Fibroblast of villous mesenchyme (primary cell): ENCODE data around the gene NUDT9. TPM values are rescaled to one million over a fixed set of nuclear protein-coding genes. Genes with fewer than 3 reads are reported as not detected.
A peak's percentile ranks its signal among the peaks of the same experiment; 100 is the strongest.
"Not testable (repeated sequence)": the region's sequence is repeated elsewhere in the genome, so short reads cannot be mapped to it uniquely, and the experiment has no call there.

Experiments
- DNase-seq: peaks from one replicate; pipeline ENCODE4 v3.0.0-alpha.2; 2010; ENCODE audit warnings: low read depth
- H3K4me3 ChIP-seq: 2 replicates; pipeline ENCODE4 v1.5.1; 2011; ENCODE audit warnings: low read depth, mild to moderate bottlenecking, low read length
- CTCF ChIP-seq: IDR thresholded peaks from 2 replicates; pipeline ENCODE4 v1.5.1; 2012; ENCODE audit warnings: low read depth, mild to moderate bottlenecking, low read length; ENCODE audit not compliant: insufficient read depth
- total RNA-seq: library from RNA; depleted of rRNA; stranded (reverse); fragments of >200 nt; gene quantifications from 2 replicates; pipeline ENCODE4 v1.2.3, GENCODE V29; 2012

NUDT9 gene
- total RNA-seq, 1 donor: 13.8 TPM

GRCh38 chr4:87410679-87411078 lies 11.7 kb upstream of the NUDT9 start:
- no peak for DNase-seq
- no peak overlapping the region for H3K4me3 ChIP-seq
- no peak for TF ChIP-seq CTCF

- no peak for TF ChIP-seq CTCF
- no peak for DNase-seq
- no peak overlapping the region for H3K4me3 ChIP-seq
Observed at GRCh38 chr4:87414816-87415215, 7.6 kb upstream of the NUDT9 start.

- no peak for DNase-seq
- no peak for TF ChIP-seq CTCF
- H3K4me3 ChIP-seq: no peak overlapping the region
Observed at GRCh38 chr4:87416965-87417364, 5.4 kb upstream of the NUDT9 start.

GRCh38 chr4:87418410-87418809 lies 4.0 kb upstream of the NUDT9 start:
- not testable (repeated sequence) for H3K4me3 ChIP-seq, DNase-seq

GRCh38 chr4:87419578-87420249 lies 2.7 kb upstream of the NUDT9 start:
- no peak overlapping the region for H3K4me3 ChIP-seq
- DNase-seq: peak; percentile 18
- no peak for TF ChIP-seq CTCF

GRCh38 chr4:87420276-87420830 lies 2.0 kb upstream of the NUDT9 start:
- H3K4me3 ChIP-seq: no peak overlapping the region
- no peak for TF ChIP-seq CTCF
- DNase-seq: no peak

GRCh38 chr4:87423317-87424098 lies 1.1 kb downstream of the NUDT9 start:
- peak; percentile 24 for DNase-seq
- peak overlapping the region; percentile 88 for H3K4me3 ChIP-seq
- peak; percentile 23 for TF ChIP-seq CTCF

GRCh38 chr4:87424099-87424543 lies 1.7 kb downstream of the NUDT9 start:
- peak overlapping the region; percentile 88 for H3K4me3 ChIP-seq
- DNase-seq: peak; percentile 15
